GM11168 (cell line): ENCODE measurements around the gene SCUBE1.

ENCODE experiments used
- in situ Hi-C: fragments of 300-500 bp; cut with MboI; formaldehyde crosslinking; loops from one replicate; pipeline ENCODE4 v1.12.0; 2022; ENCODE audit warnings: low sequenced_read_pairs; ENCODE audit not compliant: unreplicated experiment

The SCUBE1 gene

GRCh38 chr22:43331698-43332097 is 11.5 kb downstream of the SCUBE1 start:
- in situ Hi-C loops, result no loop called here

GRCh38 chr22:43331069-43331451 is 12.1 kb downstream of the SCUBE1 start:
- in situ Hi-C loops, result no loop called here

- in situ Hi-C loops, result no loop called here
Measured at GRCh38 chr22:43330178-43331068, 12.7 kb downstream of the SCUBE1 start.

DNA sequence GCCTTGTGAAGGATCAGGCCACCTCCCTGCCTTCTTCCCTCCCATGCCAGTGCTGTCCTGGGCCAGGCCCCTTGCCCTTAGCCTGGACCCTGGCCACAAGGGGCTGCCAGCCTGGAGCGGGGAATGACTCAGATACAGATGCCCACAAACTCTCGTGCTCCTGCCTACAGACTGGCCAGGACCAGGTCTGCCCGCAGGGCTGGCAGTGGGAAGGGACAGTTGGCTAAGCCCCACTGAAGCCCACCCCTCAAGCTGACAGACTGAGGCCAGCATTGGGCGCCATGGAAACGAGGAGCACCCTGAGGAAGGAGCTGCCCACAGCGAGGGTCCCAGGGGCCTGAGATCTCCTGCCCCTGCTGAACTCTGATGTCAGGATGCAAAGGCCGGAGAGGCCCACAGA is 14.1 kb downstream of the SCUBE1 start:
- in situ Hi-C loops, result no loop called here

GRCh38 chr22:43327157-43327438 is 16.1 kb downstream of the SCUBE1 start:
- in situ Hi-C loops, result no loop called here

GRCh38 chr22:43326331-43327156 is 16.6 kb downstream of the SCUBE1 start:
- in situ Hi-C loops, result no loop called here

DNA sequence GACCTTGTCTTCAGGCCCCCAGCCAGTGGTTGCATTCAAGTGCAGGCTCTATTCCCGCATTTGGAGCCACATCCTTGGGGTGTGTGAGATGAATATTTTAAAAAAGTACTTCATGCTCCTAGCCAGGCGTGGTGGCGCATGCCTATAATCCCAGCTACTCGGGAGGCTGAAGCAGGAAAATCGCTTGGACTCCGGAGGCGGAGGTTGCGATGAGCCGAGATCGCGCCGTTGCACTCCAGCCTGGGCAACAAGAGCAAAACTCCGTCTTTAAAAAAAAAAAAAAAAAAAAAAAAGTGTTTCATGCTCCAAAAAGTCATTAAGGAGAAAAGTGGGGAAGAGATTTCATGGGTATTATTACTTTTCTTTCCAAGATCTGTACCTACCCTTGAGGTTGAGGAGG is 18.0 kb downstream of the SCUBE1 start:
- in situ Hi-C loops, result no loop called here

DNA sequence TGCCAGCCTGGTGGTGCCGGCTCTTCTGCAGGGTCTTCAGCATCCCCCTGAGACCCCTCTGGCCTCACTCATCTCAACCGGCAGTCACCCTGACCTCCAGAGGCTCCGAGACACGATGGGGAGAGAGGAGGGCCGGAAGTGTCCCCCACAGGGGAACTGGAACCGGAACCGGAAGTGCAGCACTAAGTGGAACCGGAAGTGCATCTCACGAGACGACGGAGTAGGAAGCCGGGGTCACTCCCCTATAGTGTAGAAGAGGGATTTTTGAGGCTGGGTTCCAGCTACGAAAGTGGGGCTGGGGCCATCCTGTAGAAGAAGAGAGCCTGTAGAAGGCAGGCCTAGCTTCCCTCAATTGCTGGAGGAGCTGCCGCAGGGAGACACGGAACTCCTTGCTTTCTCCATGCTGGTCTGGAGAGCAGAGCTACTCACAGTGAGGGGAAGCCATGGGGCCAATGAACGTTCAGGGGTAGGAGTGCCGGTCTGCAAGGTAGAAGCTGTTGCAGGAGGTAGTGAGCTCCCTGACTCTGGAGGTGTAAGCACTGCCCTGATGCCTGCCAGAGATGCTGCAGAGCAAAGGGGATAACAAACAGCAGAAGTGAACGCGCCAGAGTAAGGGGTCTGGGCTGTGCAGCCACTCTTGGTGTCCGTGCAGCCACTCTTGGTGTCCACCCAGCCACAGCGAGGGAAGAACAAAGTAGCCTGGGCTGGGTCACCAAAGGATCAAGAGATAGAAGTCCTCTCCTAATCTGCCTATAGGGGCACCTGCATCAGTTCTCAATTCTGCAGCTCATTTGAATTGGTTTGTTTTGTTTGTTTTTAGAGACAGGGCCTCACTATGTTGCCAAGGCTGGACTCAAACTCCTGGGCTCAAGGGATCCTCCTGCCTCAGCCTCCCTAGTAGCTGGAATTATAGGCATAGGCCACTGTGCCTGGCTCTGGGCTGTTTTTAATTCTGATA is 21.9 kb downstream of the SCUBE1 start:
- in situ Hi-C loops, result no loop called here

DNA sequence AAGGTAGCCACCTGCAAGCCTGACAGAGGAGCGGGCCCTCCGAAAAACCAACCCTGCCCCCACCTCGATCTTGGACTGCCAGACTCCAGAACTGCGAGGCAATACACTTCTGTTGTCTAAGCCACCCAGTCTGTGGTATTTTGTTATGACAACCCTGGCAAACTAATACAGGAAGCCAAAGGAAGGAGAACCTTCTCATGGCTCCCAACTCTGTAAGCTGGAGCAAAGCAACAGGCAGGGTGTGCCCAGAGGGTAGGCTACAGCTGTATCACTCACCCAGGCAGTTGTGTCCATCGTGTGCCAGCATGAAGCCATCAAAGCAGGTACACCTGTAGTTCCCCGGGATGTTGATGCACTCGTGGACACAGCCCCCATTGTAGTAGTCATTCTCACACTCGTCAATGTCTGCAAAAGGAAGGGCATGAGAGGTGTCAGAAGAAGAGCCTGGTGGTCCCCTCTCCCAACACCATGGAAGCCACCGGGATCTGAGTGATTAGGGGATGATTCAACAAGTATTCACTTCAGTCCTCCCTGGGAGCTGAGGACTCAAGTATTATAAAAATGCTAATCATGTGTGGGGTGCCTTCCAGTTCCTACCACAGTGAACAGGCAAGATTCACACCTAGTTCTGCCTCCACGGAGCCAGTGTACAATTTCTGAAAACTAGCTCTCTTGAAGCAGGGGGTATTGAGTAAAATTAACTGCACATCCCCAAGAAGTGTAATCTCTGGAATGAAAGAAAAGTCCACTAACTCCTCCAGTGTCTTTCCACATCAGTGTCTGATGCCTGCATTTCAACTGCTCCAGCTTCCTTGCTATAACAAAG is 23.3 kb downstream of the SCUBE1 start:
- in situ Hi-C loops, result no loop called here

DNA sequence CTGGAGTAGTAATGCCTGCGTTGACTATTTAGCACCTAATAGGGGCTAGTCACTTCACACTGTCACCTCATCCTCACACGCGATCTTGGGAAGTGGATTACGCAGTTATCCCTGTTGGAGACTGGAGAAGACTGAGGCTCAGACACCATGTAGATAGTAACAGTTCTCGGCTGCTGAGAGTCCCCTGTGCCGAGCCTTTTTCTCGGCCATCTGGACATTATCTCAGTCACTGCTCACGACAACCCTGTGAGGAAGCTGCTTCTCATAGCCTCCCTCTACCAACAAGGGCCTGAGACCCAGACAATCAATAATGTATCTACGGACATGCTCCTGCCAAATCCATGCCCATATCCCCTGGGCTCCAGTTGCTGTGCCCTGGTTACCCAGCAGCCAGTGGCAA is 25.9 kb downstream of the SCUBE1 start:
- in situ Hi-C loops, result no loop called here

DNA sequence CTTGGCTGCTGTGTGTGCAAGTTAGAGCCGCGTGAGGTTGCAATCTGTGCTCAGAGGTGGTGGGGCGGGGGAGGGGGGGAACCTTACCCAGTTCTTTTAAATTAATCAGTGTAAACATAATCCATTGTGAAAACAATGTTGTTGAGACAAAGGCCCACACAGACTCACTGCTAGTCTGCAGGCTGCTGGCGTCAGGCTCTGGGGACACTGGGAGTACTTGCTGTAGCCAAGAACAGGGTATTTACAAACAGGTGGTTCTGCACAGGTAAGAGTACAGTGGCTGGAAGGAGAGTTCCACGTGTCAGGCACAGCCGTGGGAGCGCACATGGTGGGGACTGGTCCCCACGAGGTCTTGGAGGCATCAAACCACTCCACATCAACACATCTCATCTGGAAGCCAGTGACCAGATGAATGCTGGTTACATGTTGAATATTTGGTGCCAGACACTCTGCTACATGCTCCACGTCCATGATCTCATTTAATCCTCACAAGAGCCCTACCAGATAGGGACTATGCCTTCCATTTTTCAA is 27.4 kb downstream of the SCUBE1 start:
- in situ Hi-C loops, result no loop called here

DNA sequence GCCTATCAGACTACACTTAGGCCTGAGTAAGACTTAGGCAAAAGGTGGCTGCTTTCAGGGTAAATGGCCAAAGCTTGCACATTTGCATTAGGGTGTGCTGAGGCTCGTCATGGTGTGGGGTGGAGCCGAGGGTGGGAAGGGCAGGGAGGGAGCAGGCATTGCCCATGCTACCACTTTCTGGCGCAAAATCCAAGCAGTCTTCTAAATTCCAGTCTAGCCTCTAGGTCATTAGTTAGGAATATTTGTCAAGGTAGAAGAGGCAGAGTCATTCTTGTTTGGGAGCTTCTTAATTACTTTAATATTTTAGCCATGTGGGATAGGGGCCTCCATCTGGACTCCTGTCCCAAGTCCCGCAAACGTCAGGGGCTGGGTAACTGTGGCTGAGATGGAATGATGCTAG is 28.6 kb downstream of the SCUBE1 start:
- in situ Hi-C loops, result no loop called here

- in situ Hi-C loops, result no loop called here
Measured at GRCh38 chr22:43313890-43314474, 29.2 kb downstream of the SCUBE1 start.

DNA sequence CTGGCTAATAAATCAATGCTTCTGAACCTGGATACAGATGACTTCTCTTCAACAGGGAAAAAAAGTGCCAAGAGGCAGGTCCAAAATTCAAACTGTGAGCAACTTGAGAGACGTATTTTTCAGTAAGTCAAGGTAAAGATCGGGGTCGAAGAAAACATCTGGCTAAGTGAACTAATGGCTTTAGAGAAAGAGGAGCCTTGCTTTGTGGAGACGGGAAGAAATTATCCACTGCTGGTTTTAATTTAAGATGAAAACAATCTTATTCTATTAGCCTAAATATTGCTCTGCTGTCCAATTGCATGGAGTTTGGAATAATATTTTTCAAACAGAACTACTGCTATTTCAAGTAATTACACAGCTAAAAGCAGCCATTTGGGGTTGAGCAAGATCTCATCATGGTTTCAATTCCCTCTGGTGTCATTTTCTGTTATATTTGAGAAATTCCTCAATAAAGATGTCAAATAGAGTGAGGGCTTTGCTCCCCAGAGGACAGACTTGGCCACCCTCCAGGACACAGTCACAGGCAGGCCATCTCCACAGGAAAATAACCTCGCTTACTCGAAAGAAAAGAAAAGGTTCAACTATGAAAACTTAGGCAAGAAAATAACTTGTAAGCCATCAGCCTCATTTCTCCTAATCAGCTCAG is 29.8 kb downstream of the SCUBE1 start:
- in situ Hi-C loops, result no loop called here

GRCh38 chr22:43312608-43313007 is 30.6 kb downstream of the SCUBE1 start:
- in situ Hi-C loops, result no loop called here

DNA sequence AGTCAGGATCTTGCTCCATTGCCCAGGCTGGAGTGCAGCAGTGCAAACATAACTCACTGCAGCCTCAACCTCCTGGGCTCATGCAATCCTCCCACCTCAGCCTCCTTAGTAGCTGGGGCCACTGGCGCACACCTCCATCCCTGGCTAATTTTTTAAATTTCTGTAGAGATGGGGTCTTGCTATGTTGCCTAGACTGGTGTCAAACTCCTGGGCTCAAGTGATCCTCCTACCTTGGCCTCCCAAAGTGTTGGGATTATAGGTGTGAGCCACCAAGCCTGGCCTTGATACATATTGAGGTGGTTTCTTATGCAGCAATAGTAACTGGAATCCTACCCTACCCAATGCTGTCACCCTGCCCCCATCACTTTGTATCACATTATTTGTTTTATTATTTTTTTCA is 32.4 kb downstream of the SCUBE1 start:
- in situ Hi-C loops, result no loop called here

DNA sequence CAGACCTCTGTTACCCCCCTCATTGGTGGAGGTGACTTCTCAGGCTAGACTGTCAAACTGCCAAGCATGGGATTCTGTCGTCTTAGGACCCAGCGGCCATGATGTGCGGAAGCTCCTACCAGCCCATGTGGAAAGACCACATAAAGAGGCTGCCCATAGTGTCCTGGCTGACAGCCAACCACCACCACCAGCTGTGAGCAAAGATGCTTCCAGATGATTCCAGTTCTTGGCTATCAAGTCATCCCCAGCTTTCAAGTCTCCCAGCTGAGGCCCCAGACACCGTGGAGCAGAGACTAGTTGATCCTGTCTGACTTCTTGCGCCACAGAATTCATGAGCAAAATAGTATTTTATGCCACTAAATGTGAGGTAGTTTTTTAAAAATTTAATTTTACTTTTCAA is 32.9 kb downstream of the SCUBE1 start:
- in situ Hi-C loops, result no loop called here

- in situ Hi-C loops, result no loop called here
Measured at GRCh38 chr22:43308836-43309235, 34.3 kb downstream of the SCUBE1 start.
